Activated CD8-positive, alpha-beta memory T cell treated with anti-CD3 and anti-CD28 coated beads for 36 hours (primary cell): ENCODE results near the gene ARSK. TPM values are rescaled to one million over a fixed set of nuclear protein-coding genes. Genes with fewer than 3 reads are reported as not detected.

Source experiments
- CTCF ChIA-PET: fragments of 350-600 bp; sonication (Branson Sonifier 250); formaldehyde crosslinking; loops from one replicate; lab custom pipeline; 2021; ENCODE audit warnings: antibody characterized with exemption; lab: Charles Lee
- POLR2A ChIA-PET: fragments of 350-600 bp; sonication (Branson Sonifier 250); formaldehyde crosslinking; loops from one replicate; lab custom pipeline; 2021; ENCODE audit warnings: antibody characterized with exemption; lab: Charles Lee
- total RNA-seq, 2 experiments: library from RNA; stranded (reverse); gene quantifications; one replicate each; pipeline ENCODE4 v1.2.3, GENCODE V29; 2021

Gene ARSK
- total RNA-seq, result 1 to 10 TPM; 4.4 to 4.7 TPM

- POLR2A ChIA-PET, result interaction anchor here (0.5 to 1.0 kb wide), 6 partner anchors 8 to 1322 kb away, joined by 3 to 5 read pairs (median 3); partner anchors contain the start of genes ERAP2 and RFESD
- CTCF ChIA-PET, result no interaction called here
Observed at GRCh38 chr5:95554647-95555548, at the start of gene ARSK, which contains the start of gene SKIC3. Gene ARSK (plus strand): TSS chr5:95555101. CDS start chr5:95555279, 178 bp downstream. Gene SKIC3 (minus strand): TSS chr5:95554977. CDS start chr5:95547150, 7,827 bp downstream.

GRCh38 chr5:95508550-95508949 is 46.4 kb upstream of the ARSK start:
- POLR2A ChIA-PET, result no interaction called here
- CTCF ChIA-PET, result no interaction called here

- ChIA-PET POLR2A (no interaction called here), CTCF (no interaction called here)
Observed at GRCh38 chr5:95511606-95512005, 43.3 kb upstream of the ARSK start.

GRCh38 chr5:95518417-95518816 is 36.5 kb upstream of the ARSK start:
- ChIA-PET POLR2A (no interaction called here), CTCF (no interaction called here)

- CTCF ChIA-PET, result no interaction called here
- POLR2A ChIA-PET, result no interaction called here
Observed at GRCh38 chr5:95519151-95519550, 35.8 kb upstream of the ARSK start.

- POLR2A ChIA-PET, result no interaction called here
- CTCF ChIA-PET, result no interaction called here
Observed at GRCh38 chr5:95519681-95520080, 35.2 kb upstream of the ARSK start.

GRCh38 chr5:95520206-95520605 is 34.7 kb upstream of the ARSK start:
- ChIA-PET CTCF (no interaction called here), POLR2A (no interaction called here)

- ChIA-PET CTCF (no interaction called here), POLR2A (no interaction called here)
Observed at GRCh38 chr5:95524423-95524822, 30.5 kb upstream of the ARSK start.

- POLR2A ChIA-PET, result no interaction called here
- CTCF ChIA-PET, result no interaction called here
Observed at GRCh38 chr5:95526871-95527270, 28.0 kb upstream of the ARSK start.

- CTCF ChIA-PET, result no interaction called here
- POLR2A ChIA-PET, result no interaction called here
Observed at GRCh38 chr5:95528565-95528964, 26.3 kb upstream of the ARSK start.

GRCh38 chr5:95530416-95530815 is 24.5 kb upstream of the ARSK start:
- ChIA-PET POLR2A (no interaction called here), CTCF (no interaction called here)

GRCh38 chr5:95531491-95531890 is 23.4 kb upstream of the ARSK start:
- ChIA-PET POLR2A (no interaction called here), CTCF (no interaction called here)

GRCh38 chr5:95532415-95532814 is 22.5 kb upstream of the ARSK start:
- CTCF ChIA-PET, result no interaction called here

GRCh38 chr5:95533106-95533505 is 21.8 kb upstream of the ARSK start:
- POLR2A ChIA-PET, result no interaction called here
- CTCF ChIA-PET, result no interaction called here

More at GRCh38 chr5:95532415-95532814, 22.5 kb upstream of the ARSK start:
- POLR2A ChIA-PET, result no interaction called here

GRCh38 chr5:95533761-95534160 is 21.1 kb upstream of the ARSK start:
- POLR2A ChIA-PET, result no interaction called here
- CTCF ChIA-PET, result no interaction called here

- CTCF ChIA-PET, result no interaction called here
- POLR2A ChIA-PET, result no interaction called here
Observed at GRCh38 chr5:95537501-95537900, 17.4 kb upstream of the ARSK start.

GRCh38 chr5:95543017-95543705 is 11.7 kb upstream of the ARSK start:
- POLR2A ChIA-PET, result no interaction called here
- CTCF ChIA-PET, result no interaction called here

- ChIA-PET POLR2A (interaction anchor here (0.6 kb wide), 1 partner anchor 85 kb away, joined by 4 read pairs; no protein-coding TSS in a partner anchor), CTCF (no interaction called here)
Observed at GRCh38 chr5:95549030-95549429, 5.9 kb upstream of the ARSK start.

GRCh38 chr5:95554331-95554646 is 612 bp upstream of the ARSK start:
- ChIA-PET POLR2A (interaction anchor here (1.0 kb wide), 2 partner anchors 78 to 92 kb away, joined by 3 read pairs; partner anchors contain the start of gene RFESD), CTCF (no interaction called here)

GRCh38 chr5:95555553-95555952 is 652 bp downstream of the ARSK start:
- POLR2A ChIA-PET, result interaction anchor here (0.5 to 1.0 kb wide), 4 partner anchors 77 to 1321 kb away, joined by 3 to 5 read pairs (median 3); partner anchors contain the start of genes ERAP2 and RFESD
- CTCF ChIA-PET, result no interaction called here
